HT1080 (cell line): ENCODE results near the gene RHOT2. TPM values are rescaled to one million over a fixed set of nuclear protein-coding genes. Genes with fewer than 3 reads are reported as not detected.
A peak's percentile ranks its signal among the peaks of the same experiment; 100 is the strongest.

ENCODE experiments used
- DNase-seq: peaks from one replicate; pipeline ENCODE4 v3.0.0-alpha.2; 2015; ENCODE audit warnings: low read depth
- total RNA-seq: library from RNA; depleted of rRNA; stranded (reverse); fragments of >200 nt; shearing (Covaris generic); gene quantifications from 2 replicates; pipeline ENCODE4 v1.2.3, GENCODE V29; 2014

RHOT2 gene
- total RNA-seq, 1 experiment from 2014 or later = 95.4 TPM

- DNase-seq = no peak
These were observed 35.2 kb upstream of the RHOT2 start for GRCh38 chr16:632486-633335.

- no peak for DNase-seq
These were observed 34.4 kb upstream of the RHOT2 start for GRCh38 chr16:633336-634050.

DNA sequence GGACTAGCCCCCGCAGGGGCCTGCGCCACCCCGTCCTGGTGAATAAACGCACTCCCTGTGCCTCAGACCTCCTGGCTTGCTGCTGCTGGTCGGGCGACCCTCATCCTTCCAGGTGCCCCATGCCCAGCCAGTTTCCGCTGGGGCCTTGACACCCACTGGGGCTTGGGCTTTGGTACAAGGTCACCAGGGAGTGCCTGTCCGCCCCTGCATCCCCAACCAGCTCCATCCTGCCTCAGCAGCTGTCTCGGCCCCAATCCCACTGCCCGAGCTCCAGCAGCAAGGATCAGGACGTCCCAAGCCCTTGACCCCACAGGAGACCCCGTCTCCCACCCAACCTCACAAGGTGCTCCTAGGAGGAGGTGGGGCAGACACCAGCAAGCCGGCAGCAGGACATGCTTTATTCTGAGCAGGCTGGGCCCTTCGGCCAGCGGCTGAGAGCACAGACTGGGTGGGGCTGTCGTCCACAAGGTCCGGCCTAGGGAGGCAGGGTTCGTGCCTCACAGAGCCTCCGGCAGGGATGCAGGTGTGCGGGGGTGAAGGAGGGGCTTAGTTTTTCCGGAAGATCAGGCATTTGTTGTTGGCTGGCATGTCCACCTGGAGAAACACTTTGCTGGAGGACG lies 33.8 kb upstream of the RHOT2 start:
- DNase-seq = no peak

GRCh38 chr16:634996-635395 lies 32.9 kb upstream of the RHOT2 start:
- no peak for DNase-seq

- no peak for DNase-seq
These were observed 32.2 kb upstream of the RHOT2 start for GRCh38 chr16:635573-636205.

- DNase-seq = peak; percentile 94
These were observed 31.5 kb upstream of the RHOT2 start, which contains the start of gene METTL26 for GRCh38 chr16:636206-637080. TSS of gene METTL26 (minus strand) at chr16:636305. CDS start at chr16:636290, 15 bp downstream.

DNA sequence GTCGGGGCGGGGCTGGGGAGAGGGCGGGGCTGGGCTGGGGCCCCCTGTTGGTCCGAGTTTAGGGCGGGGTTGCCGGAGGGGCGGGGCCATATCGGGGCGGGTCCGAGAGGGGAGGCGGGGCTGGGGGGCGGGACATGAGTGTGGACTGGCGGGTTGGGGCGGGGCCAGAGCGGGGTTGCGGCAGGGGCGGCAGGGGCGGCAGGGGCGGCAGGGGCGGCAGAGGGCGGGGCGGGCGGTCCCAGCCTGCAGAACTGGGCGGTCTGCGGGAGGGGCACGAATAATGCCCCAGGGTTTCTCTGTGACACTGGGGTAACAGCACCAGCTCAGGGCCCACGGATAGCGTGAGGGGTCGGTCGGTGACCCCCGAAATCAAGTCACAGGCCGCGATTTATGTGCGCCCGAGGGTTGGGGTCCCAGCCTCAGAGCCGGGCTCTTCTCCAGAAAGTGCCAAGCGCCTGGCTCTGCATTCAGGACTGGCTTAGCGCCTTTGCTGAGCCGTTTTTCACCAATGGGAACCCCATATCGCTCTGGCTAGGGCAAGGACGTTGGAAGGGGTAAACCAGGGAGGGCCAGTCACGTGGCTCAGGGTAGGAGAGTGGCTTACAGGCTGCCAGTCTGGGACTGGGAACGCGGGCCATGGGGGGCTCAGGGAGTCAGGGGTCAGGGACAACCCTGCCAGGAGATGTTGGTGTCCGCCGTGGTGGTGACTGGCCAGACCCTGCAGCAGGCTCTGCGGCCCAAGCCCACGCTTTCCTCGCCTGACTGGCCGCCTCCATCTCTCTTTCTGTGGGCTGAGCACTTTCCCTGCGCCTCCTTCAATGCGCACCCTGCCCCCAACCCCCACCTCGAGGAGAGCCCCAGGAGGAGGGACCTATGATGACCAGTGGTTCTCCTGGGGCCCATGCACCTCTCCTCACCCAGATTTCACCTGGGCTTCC lies 30.6 kb upstream of the RHOT2 start:
- DNase-seq = no peak

DNA sequence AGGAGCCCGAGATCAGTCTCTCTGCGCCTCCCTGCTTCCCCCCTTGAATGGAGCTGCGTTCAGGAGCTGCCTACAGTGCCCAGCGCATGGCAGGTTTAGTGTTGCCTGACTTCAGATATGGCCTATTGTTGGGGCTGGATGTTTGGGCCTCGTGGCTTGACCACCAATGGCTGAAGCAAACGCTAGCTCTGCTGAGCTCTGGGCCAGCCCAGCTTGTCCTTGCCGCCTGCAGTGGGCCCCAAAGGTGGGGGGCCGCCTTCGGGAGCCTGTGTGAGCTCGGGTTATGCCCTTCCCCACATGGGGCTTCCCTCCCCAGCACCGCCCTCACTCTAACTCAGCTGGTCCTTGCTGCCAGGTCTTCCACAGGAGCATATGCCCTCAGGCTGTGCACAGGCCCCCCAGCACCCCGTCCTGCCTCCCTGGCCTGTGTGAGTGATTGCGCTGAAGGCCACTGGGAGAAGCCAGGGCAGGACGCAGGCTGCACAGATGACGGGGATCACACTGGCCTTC lies 29.8 kb upstream of the RHOT2 start:
- DNase-seq = no peak

- DNase-seq = no peak
These were observed 29.1 kb upstream of the RHOT2 start for GRCh38 chr16:638836-639235.

- DNase-seq = no peak
These were observed 27.3 kb upstream of the RHOT2 start for GRCh38 chr16:640614-641013.

GRCh38 chr16:641326-642188 lies 26.4 kb upstream of the RHOT2 start, which contains the start of gene MCRIP2:
TSS of gene MCRIP2 (plus strand) at chr16:641828. CDS start at chr16:641992, 164 bp downstream.
- peak; percentile 81 for DNase-seq

GRCh38 chr16:642189-643049 lies 25.5 kb upstream of the RHOT2 start:
- DNase-seq = no peak

DNA sequence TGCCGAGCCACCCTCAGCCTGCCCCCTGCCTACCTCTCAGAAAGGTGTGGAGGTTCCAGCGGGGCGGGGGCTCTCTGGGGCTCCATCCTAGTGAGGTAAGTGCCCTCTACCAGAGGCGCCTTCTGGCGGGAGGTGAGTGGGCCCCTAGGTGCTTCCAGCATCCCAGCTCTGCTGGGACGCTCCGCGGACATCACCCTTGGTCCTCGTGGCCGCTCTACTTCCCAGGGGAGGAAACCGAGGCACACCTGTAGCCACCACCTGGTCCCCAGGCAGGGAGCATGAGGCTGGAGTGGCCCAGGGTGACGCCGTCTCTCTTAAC lies 24.9 kb upstream of the RHOT2 start:
- no peak for DNase-seq

GRCh38 chr16:644556-644955 lies 23.4 kb upstream of the RHOT2 start:
- DNase-seq = no peak

- no peak for DNase-seq
These were observed 21.9 kb upstream of the RHOT2 start for GRCh38 chr16:645852-646678.

DNA sequence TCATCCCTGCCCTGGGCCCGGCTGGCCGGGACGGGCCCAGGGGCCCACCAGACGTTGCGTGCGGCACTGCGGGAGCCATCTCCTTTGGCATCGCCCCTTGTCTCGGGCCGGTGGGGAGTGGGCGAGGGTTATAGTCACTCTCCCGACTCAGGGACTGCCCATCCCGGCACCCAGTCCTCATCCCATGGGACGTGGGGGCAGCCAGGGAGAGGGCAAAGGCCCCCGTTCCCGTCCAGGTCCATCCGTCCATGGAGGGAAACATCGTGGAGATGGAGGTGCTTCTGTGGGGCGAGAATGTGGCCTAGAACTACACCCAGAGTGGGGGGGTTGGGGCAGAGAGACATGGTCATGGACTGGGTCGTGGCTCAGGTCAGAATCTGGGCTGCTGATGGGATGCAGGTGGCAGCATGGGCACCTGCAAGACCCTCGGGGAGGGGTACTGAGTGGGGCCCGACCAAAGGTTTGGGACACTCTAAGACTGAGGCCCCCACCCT lies 21.2 kb upstream of the RHOT2 start:
- DNase-seq = no peak
